Stimulated activated CD8-positive, alpha-beta memory T cell treated with anti-CD3 and anti-CD28 coated beads, Interleukin-4, amount 100 ng/mL, for 4 hours (primary cell): ENCODE measurements around the gene TNFAIP8.
"Not testable (repeated sequence)": the region's sequence is repeated elsewhere in the genome, so short reads cannot be mapped to it uniquely, and the experiment has no call there.

ENCODE experiments used
- DNase-seq, 2 donors: peaks; one replicate each; pipeline ENCODE4 v3.0.0-alpha.2; 2020; ENCODE audit warnings: low read depth in 2 of 2, low spot score in 1 of 2

TNFAIP8 gene

DNA sequence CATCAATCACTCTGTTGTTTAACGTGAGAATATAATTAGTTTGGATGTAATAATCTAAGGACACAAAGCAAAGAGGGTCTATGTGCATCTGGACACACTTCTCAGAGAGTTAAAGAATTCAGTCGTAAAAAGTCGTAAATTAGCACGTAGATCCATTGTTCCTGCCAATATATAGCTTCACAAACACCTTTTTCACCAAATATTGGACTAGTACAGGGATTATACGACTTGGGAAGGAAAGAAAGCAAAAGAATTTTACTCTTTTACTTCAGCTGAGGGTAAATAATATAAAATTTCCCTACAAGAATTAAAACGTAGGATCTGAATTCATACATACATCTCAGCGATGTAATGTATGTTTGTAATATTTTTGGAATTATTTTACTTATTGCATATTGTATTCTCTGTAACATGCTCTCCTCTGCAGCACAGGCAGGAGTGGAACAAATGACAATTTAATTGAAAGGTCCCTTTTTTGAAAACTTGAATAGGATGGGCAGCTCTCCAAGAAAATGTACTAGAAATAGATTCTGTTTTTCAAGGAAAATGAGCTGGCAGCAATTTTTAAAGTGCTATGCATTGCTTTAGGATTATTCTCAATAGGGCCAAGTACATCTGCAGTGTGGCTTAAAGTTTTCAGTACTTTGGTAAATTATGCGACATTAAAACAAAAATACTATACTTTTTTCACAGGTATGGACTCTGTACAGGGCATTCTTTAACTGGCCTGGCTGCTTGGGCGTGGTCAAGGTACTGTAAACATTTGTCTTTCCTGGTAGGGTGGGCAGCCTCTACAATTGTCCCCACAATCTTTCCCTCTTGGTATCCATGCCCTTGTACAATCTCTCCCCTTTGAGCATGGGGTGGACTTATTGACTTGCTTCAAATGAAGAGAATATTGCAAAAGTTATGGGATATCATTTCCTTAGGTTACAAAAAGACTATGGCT, 56.7 kb downstream of the TNFAIP8 start:
- DNase-seq, result no peak

DNA sequence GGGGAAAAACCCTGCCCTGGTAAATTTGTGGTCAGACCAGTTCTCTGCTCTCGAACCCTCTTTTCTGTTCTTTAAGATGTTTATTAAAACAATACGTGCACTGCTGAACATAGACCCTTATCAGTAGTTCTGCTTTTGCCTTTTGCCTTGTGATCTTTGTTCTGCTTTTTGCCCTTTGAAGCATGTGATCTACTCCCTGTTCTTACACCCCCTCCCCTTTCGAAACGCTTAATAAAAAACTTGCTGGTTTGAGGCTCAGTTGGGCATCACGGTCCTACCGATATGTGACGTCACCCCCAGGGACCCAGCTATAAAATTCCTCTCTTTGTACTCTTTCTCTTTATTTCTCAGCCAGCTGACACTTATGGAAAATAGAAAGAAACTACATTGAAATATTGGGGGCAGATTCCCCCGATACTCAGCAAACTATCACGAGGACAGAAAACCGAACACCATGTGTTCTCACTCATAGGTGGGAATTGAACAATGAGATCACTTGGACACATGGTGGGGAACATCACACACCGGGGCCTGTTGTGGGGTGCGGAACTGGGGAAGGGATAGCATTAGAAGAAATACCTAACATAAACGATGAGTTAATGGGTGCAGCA, 58.4 kb downstream of the TNFAIP8 start:
- DNase-seq, result not testable (repeated sequence)

DNA sequence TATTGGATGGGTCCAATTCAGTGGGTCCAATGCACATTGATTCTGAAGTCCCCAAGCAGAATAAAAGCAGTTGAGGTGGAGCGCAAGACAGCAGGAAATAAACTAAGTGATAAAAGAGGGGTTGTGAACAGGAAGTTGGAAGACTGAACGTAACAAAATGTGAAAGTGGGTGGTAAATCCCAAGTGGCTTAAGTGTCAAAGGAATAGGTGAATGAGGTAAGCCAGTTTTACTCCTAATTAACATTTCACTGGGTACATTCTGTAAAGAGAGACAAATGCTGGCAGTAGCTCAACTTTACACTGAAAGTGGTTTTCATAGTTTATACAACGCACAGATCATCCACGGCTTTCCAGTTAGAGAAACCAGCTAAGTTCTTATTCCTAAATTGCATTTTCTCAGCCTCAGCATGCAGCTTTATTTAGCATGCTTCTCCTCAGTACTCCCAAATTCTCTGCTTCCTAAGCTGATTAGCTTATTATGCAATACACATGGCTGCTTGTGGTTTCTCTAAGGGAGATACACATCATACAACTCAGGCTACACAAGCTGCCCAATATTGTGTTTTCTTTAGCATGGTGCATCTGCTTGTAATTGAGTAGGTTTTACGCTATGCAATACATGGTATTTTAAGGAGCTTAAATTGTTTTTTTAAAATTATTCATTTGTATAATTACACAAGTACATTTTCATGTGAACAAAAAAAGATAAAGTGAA, 62.2 kb downstream of the TNFAIP8 start:
- no peak for DNase-seq

DNA sequence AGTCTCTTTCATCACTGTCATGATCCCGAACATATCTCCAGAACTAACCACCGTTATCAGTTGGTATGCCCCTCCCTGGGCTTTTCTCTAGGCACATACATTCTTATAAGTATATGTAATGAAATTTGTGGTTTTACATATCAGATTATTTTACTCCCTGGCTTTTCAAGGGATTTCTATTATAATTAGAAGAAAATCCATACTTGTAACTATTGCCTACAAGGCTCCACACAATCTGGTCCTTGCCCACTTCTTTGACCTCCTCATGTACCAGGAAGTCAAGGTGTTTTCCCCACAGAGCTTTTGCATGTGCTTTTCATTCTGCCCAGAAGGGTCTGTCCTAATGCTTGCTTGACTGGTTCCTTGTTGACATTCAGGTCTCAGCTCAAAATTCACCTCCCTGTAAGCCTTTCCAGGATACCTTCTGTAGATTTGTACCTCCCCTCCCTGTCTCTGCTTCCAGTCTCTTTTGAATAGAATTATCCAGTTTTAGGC, 62.8 kb downstream of the TNFAIP8 start:
- no peak for DNase-seq

DNA sequence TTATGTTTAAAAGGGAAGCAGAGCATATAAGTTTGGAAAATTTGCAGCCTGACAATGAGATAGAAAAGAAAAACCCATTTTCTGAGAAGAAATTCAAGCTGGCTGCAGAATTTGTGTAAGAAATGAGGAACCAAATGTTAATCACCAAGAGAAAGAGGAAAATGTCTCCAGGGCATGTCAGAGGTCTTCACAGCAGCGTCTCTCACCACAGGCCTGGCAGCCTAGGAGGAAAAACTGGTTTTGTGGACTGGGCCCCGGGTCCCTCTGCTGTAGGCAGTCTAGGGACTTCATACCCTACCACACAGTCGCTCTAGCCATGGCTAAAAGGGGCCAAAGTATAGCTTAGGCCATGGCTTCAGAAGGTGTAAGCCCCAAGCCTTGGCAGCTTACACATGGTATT, 64.3 kb downstream of the TNFAIP8 start:
- DNase-seq, result no peak

DNA sequence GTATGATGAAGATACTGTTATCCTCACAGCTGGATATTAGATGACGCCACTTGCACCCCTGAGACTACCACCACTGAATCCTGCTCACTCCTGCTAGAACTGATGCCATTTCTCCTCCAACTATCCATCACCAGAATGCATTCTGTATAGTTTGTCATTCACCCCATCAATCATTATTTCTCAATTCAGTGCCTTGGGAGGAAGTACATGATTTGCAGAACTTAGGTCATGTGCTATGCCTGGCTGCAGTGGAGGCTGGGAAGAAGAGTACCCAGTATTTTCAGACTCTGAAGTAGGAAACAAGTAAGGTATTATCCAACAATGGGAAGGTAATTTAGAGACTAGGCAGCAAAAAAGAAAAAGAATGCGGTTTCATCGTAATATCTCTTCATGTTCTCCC, 70.2 kb downstream of the TNFAIP8 start:
- DNase-seq, result no peak

DNA sequence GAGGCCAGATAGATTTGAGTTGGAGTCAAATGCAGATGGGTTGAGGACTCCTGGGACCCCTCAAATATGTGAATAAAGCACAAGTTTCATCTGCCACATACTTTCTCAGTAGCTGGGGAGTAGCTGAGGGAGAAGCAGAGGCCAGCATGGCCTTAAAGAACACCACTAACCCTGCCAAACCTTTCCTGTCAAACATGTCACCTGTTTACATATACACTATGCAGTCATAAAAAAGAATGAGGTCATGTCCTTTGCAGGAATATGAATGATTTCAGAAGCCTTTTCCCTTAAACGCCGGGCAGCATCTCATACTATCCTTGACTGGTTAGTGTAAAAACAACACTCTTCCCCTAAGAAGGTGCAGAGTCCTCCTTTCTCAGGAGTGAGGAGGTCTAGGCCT, 71.2 kb downstream of the TNFAIP8 start:
- DNase-seq, result no peak

DNA sequence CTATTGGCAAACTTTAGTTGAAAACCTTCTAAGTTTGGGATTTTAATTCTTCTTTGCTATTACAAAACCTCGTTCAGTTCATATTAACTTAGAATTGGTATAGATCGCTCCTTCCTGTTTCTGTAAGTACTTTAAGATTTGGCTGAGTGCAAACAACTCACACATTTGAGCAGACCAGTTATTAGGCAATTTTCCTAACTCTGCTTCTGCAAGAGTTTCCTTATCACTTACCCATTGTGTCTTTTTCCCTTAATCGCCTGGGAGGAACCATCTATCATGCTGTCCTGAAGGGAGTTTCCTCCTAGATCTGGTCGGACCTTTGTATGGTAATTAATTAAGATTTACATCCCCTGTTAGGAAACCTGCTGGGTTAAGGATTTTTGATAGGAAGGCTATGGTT, 71.8 kb downstream of the TNFAIP8 start:
- not testable (repeated sequence) for DNase-seq

DNA sequence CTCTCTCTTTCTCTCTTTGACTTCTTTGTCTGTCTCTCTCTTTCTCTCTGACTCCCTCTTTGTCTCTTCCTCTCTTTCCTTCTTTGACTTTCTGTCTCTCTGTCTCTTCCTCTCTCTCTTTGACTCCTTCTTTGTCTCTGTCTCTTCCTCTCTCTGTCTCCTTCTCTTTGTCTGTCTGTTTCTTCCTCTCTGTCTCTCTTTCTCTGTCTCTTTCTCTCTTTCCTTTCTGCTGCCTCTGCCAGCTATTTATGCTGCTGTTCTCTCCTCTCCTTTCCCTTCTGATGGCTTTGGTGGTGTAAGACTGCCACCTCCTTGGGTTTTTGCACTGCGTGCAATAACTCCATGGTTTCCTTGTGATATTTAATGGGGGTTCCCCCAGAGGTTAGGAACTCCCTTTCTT, 72.3 kb downstream of the TNFAIP8 start:
- DNase-seq, result not testable (repeated sequence)

DNA sequence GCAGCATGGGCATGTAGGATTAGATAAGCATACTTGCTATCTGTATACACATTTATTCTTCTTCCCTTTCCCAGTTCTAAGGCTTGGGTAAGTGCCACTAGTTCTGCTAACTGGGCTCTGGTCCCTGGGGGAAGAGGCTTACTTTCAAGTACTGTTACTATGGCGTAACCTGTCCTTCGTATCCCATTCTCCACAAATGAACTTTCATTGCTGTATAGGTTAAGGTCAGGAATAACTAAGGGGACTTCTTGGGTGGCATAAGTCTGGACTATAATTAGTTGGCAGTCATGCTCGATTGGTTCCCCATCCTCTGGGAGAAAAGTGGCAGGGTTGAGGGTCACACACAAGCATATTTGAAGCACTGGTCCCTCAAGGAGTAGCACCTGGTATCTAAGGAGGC, 72.8 kb downstream of the TNFAIP8 start:
- not testable (repeated sequence) for DNase-seq

DNA sequence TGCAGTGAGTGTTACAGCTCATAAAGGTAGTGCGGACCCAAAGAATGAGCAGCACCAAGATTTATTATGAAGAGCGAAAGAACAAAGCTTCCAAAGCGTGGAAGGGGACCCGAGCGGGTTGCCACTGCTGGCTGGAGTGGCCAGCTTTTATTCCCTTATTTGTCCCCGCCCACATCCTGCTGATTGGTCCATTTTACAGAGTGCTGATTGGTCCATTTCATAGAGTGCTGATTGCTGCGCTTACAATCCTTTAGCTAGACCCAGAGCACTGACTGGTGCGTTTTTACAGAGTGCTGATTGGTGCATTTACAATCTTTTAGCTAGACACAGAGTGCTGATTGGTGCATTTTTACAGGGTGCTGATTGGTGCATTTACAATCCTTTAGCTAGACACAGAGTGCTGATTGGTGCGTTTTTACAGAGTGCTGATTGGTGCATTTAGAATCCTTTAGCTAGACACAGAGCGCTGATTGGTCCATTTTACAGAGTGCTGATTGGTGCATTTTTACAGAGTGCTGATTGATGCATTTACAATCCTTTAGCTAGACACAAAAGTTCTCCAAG, 76.9 kb downstream of the TNFAIP8 start:
- DNase-seq, result not testable (repeated sequence)

DNA sequence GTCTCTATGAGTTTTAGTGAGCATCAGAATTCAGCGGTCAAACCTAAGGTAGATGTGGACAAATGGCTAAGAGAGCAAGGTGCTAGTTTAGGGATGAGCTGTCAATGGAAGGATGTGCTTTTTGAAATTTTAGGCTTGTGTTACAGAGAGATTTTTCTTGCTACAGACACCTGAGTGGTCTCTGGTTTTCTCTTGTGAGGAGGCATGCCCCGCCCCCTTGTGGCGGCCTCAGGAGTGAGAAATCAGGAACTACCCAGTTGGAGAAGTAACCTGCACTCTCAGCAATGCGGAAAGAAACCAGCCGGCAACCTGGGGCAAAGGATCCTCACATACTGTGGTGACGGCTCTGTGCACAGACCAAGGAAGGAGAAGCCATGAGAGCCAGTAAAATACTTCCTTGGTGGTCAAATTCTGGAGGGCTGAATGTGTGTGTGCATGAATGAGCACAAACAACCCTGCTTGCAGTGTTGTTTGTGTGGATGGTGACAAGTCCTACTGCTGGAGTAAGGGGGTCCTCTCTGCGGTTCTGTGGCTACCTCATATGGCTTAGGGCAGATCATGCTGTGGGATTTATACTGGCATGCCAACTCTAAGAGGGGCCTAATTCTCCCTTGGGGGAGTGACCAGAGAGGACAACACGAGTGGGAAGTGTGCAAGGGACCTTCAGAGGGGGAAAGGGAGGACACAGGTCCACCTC, 79.8 kb downstream of the TNFAIP8 start:
- peak; percentile 51 to 58 for DNase-seq

DNA sequence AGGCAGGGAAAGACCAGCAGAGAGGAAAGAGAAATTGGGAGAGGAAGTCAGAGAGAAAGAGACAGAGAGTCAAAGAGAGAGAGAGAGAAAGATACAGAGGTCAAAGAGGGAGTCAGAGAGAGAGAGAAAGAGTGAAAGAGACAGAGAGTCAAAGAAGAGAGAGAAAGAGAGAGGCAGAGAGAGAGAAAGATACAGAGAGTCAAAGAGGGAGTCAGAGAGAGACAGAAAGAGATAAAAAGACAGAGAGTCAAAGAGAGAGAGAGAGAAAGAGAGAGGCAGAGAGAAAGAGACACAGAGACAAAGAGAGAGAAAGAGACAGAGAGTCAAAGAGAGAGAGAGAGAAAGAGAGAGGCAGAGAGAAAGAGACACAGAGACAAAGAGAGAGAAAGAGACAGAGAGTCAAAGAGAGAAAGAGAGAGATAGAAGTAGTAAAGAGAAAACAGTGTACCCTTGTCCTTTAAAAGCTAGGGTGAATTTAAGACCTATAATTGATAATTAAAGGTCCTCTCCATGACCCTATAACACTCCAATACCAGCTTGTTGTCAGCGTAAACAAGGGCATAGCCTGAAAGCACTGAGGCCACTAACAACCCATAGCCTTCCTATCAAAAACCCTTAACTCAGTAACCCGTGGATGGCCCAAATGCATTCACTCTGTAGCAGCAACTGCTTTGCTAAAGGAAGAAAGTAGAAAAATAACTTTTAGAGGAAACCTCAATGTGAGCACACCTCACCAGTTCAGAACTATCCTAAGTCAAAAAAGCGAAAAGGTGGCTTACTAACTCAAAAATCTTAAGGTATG, 82.2 kb downstream of the TNFAIP8 start:
- DNase-seq, result not testable (repeated sequence)

DNA sequence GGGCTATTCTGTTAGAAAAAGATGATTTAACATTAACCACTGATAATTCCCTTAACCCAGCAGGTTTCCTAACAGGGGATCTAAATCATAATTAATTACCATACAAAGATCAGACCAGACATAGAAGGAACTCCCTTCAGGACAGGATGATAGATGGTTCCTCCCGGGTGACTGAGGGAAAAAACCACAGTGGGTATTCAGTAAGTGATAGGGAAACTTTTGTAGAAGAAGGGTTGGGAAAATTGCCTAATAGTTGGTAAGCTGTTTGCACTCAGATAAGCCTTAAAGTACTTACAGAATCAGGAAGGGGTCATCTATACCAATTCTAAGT, 82.7 kb downstream of the TNFAIP8 start:
- DNase-seq, result not testable (repeated sequence)

DNA sequence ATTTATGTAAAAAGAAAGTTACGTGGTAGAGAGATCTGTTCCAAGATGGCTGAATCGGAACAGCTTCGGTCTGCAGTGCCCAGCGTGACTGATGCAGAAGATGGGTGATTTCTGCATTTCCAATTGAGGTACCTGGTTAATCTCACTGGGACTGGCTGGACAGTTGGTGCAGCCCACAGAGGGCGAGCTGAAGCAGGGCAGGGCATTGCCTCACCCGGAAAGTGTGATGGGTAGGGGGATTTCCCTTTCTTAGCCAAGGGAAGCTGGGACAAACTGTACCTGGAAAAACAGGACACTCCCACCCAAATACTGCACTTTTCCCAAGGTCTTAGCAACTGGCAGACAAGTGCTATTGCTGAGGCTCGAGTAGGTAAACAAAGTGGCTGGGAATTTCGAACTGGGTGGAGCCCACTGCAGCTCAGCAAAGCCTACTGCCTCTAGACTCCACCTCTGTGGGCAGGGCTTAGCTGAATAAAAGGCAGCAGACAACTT, 83.4 kb downstream of the TNFAIP8 start:
- no peak for DNase-seq

DNA sequence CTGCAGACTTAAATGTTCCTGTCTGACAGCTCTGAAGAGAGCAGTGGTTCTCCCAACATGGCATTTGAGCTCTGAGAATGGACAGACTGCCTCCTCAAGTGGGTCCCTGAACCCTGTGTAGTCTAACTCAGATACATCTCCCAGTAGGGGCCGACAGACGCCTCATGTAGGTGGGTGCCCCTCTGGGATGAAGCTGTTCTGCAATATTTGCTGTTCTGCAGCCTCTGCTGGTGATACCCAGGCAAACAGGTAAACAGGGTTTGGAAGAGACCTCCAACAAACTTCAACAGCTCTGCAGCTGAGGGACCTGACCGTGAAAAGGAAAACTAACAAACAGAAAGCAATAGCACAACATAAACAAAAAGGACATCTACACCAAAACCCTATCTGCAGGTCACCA, 83.8 kb downstream of the TNFAIP8 start:
- not testable (repeated sequence) for DNase-seq

DNA sequence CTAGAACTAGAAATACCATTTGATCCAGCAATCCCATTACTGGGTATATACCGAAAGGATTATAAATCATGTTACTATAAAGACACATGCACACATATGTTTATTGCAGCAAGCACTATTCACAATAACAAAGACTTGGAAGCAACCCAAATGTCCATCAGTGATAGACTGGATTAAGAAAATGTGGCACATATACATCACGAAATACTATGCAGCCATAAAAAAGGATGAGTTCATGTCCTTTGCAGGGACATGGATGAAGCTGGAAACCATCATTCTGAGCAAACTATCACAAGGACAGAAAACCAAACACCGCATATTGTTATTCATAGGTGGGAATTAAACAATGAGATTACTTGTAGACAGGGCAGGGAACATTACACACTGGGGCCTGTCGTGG, 88.8 kb downstream of the TNFAIP8 start:
- not testable (repeated sequence) for DNase-seq

DNA sequence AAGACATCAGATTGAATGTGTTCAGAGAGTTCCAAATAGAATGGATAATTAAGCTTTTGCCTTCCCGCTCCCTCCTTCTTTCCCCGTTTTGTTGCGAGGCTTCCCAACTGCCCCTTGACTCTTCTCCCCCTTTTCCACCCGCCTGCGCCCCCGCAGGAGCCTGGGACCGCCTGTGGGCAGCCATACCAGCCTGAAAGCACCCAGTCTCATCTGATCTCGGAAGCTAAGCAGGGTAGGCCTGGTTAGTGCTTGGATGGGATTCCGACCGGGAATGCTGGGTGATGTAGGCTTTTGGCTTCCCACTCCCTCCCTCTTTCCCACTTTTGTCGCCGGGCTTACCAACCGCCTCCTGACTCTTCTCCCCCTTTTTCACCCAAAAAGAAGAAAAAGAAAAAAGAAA, 89.7 kb downstream of the TNFAIP8 start:
- DNase-seq, result no peak
